GM23248 (cell line): ENCODE results near the gene TIAM2. TPM values are rescaled to one million over a fixed set of nuclear protein-coding genes. Genes with fewer than 3 reads are reported as not detected.

Source experiments
- DNase-seq: peaks from one replicate; pipeline ENCODE4 v3.0.0-alpha.2; 2015
- H2AFZ ChIP-seq: fragments of 200-600 bp; sonication (generic); 2 replicates; pipeline ENCODE4 v1.6.1; 2016; ENCODE audit warnings: antibody characterized with exemption
- H3F3A ChIP-seq: fragments of 200-600 bp; sonication (generic); 2 replicates; pipeline ENCODE4 v1.6.1; 2016; ENCODE audit warnings: mild to moderate bottlenecking, antibody characterized with exemption, mixed run types; ENCODE audit not compliant: insufficient read depth
- H3K27ac ChIP-seq: fragments of 200-600 bp; sonication (generic); 2 replicates; pipeline ENCODE4 v1.5.1; 2016; ENCODE audit warnings: mild to moderate bottlenecking
- H3K27me3 ChIP-seq: fragments of 200-600 bp; sonication (generic); replicated peaks from 2 replicates; pipeline ENCODE4 v1.6.1; 2016; ENCODE audit warnings: mild to moderate bottlenecking; ENCODE audit not compliant: insufficient read depth
- H3K36me3 ChIP-seq: fragments of 200-600 bp; sonication (generic); 2 replicates; pipeline ENCODE4 v1.6.1; 2016; ENCODE audit warnings: low read depth, mild to moderate bottlenecking
- H3K4me1 ChIP-seq: fragments of 200-600 bp; sonication (generic); 2 replicates; pipeline ENCODE4 v1.6.1; 2016; ENCODE audit warnings: mild to moderate bottlenecking; ENCODE audit not compliant: insufficient read depth
- H3K4me2 ChIP-seq: fragments of 200-600 bp; sonication (generic); one replicate; pipeline ENCODE4 v1.6.1; 2016; ENCODE audit warnings: mild to moderate bottlenecking; ENCODE audit not compliant: unreplicated experiment
- H3K4me3 ChIP-seq: fragments of 200-600 bp; sonication (generic); 2 replicates; pipeline ENCODE4 v1.5.1; 2016; ENCODE audit warnings: mild to moderate bottlenecking
- H3K79me2 ChIP-seq: fragments of 200-600 bp; sonication (generic); 2 replicates; pipeline ENCODE4 v1.6.1; 2016; ENCODE audit warnings: mild to moderate bottlenecking; ENCODE audit not compliant: insufficient read depth
- H3K9ac ChIP-seq: fragments of 200-600 bp; sonication (generic); 2 replicates; pipeline ENCODE4 v1.6.1; 2016; ENCODE audit warnings: mild to moderate bottlenecking
- H3K9me2 ChIP-seq: fragments of 200-600 bp; sonication (generic); 2 replicates; pipeline ENCODE4 v1.6.1; 2016; ENCODE audit warnings: mixed run types, mild to moderate bottlenecking, moderate library complexity; ENCODE audit not compliant: insufficient read depth
- H3K9me3 ChIP-seq: fragments of 200-600 bp; sonication (generic); one replicate; pipeline ENCODE4 v1.6.1; 2017; ENCODE audit warnings: low read depth
- H4K20me1 ChIP-seq: fragments of 200-600 bp; sonication (generic); 2 replicates; pipeline ENCODE4 v1.6.0; 2016; ENCODE audit not compliant: insufficient read depth
- EZH2 ChIP-seq: fragments of 200-600 bp; sonication (generic); IDR thresholded peaks from 2 replicates; pipeline ENCODE4 v1.6.1; 2018; ENCODE audit warnings: antibody characterized with exemption, mild to moderate bottlenecking; ENCODE audit not compliant: insufficient read depth, poor library complexity, severe bottlenecking
- EZH2phosphoT487 ChIP-seq: fragments of 200-600 bp; sonication (generic); IDR thresholded peaks from 2 replicates; pipeline ENCODE4 v1.6.1; 2018; ENCODE audit warnings: antibody characterized with exemption, moderate library complexity, mild to moderate bottlenecking, low read depth; ENCODE audit not compliant: insufficient read depth
- WGBS, 2 experiments: methylation state at CpG; one replicate each; pipeline ENCODE4 v1.1.6; 2015 to 2017; ENCODE audit warnings: low lambda C conversion rate in 2 of 2, low coverage in 1 of 2; ENCODE audit errors: missing lambda C conversion rate in 2 of 2; 5-methylcytosine and 5-hydroxymethylcytosine counted together
- in situ Hi-C: fragments of 300-500 bp; cut with MboI; formaldehyde crosslinking; loops from 2 replicates; pipeline ENCODE4 v1.15.0; 2020
- polyA plus RNA-seq: library from polyadenylated mRNA; unstranded; fragments of >200 nt; fragmentation: Nextera tagmentation; extraction: Ambion mirVana; gene quantifications from 2 replicates; pipeline ENCODE4 v1.2.1, GENCODE V29; 2016
- total RNA-seq: library from RNA; depleted of rRNA; stranded (reverse); fragments of >200 nt; shearing (Covaris generic); gene quantifications from 2 replicates; pipeline ENCODE4 v1.2.3, GENCODE V29; 2014

The TIAM2 gene
- total and polyA plus RNA-seq, 2 experiments from 2014 or later, result 2.4 to 2.6 TPM

- Histone ChIP-seq H3K4me2 (peak overlapping the region; percentile 33), H3K36me3 (no peaks in the 10 kb centered on the region), H3K4me3 (no peak overlapping the region), H3K9me3 (no peaks in the 10 kb centered on the region), H3K9ac (peak overlapping the region; percentile 50), H3K79me2 (no peaks in the 10 kb centered on the region), H2AFZ (peak overlapping the region; percentile 36; the same call in 1 of the 2 replicates), H4K20me1 (no peaks in the 10 kb centered on the region), H3K9me2 (no peaks in the 10 kb centered on the region), H3K27ac (peak overlapping the region; percentile 66), H3K4me1 (peaks cover 12% of the 10 kb centered on the region; the same call in 1 of the 2 replicates), H3K27me3 (no peaks in the 10 kb centered on the region), H3F3A (no peaks in the 10 kb centered on the region)
- 45 to 56% methylated on average over 7 of the region's 7 CpGs for WGBS, 2 experiments
- TF ChIP-seq EZH2phosphoT487, result no peak
- TF ChIP-seq EZH2, result no peak
- DNase-seq, result peak; percentile 64
- in situ Hi-C loops, result no loop called here
These were observed 82.2 kb downstream of the TIAM2 start for GRCh38 chr6:155077331-155077730.

DNA sequence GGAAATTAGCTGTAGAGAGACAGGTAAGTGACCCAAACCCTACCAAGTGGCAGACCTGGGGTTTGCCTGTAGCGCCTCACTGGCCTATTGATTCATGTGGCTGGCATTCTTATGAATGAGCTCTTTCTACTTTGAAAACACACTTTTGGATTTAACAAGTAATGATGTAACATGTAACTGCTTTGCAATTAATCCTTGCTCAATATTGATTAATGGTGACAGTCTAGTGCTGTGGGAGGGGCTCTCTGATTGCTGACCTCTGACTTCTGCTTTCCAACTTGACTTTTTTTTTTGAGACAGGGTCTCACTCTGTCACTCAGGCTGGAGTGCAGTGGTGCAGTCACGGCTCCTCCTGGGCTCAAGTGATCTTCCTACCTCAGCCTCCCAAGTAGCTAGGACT, 82.7 kb downstream of the TIAM2 start:
- Histone ChIP-seq H3K27ac (peak overlapping the region; percentile 66), H3K4me1 (peaks cover 12% of the 10 kb centered on the region; the same call in 1 of the 2 replicates), H3K9ac (peak overlapping the region; percentile 50), H2AFZ (peak overlapping the region; percentile 36; the same call in 1 of the 2 replicates), H3K36me3 (no peaks in the 10 kb centered on the region), H3K9me3 (no peaks in the 10 kb centered on the region), H3K4me3 (no peak overlapping the region), H3F3A (no peaks in the 10 kb centered on the region), H3K4me2 (peak overlapping the region; percentile 33), H3K79me2 (no peaks in the 10 kb centered on the region), H4K20me1 (no peaks in the 10 kb centered on the region), H3K27me3 (no peaks in the 10 kb centered on the region), H3K9me2 (no peaks in the 10 kb centered on the region)
- 70 to 73% methylated on average over 2 of the region's 2 CpGs for WGBS, 2 experiments
- in situ Hi-C loops, result no loop called here
- no peak for TF ChIP-seq EZH2phosphoT487
- no peak for TF ChIP-seq EZH2
- DNase-seq, result peak; percentile 28

- no peak for TF ChIP-seq EZH2
- TF ChIP-seq EZH2phosphoT487, result no peak
These were observed 83.2 kb downstream of the TIAM2 start for GRCh38 chr6:155078331-155078745.

GRCh38 chr6:155079985-155080452, 84.9 kb downstream of the TIAM2 start:
- Histone ChIP-seq H3K4me2 (no peak overlapping the region), H3K79me2 (no peaks in the 10 kb centered on the region), H2AFZ (no peak overlapping the region), H3K36me3 (no peaks in the 10 kb centered on the region), H3K27ac (no peak overlapping the region), H3K9ac (no peak overlapping the region), H4K20me1 (no peaks in the 10 kb centered on the region), H3F3A (no peaks in the 10 kb centered on the region), H3K27me3 (no peaks in the 10 kb centered on the region), H3K9me3 (no peaks in the 10 kb centered on the region), H3K4me3 (no peak overlapping the region), H3K9me2 (no peaks in the 10 kb centered on the region), H3K4me1 (peaks cover 20% of the 10 kb centered on the region)
- no peak for TF ChIP-seq EZH2
- no peak for TF ChIP-seq EZH2phosphoT487
- DNase-seq, result no peak
- WGBS, 2 experiments, result 73 to 77% methylated on average over 7 of the region's 7 CpGs
- in situ Hi-C loops, result no loop called here

More at GRCh38 chr6:155078331-155078745, 83.2 kb downstream of the TIAM2 start:
- H4K20me1 ChIP-seq, result no peaks in the 10 kb centered on the region
- no peaks in the 10 kb centered on the region for H3K27me3 ChIP-seq
- H3F3A ChIP-seq, result no peaks in the 10 kb centered on the region
- H3K9me3 ChIP-seq, result no peaks in the 10 kb centered on the region
- 79 to 83% methylated on average over 8 of the region's 8 CpGs for WGBS, 2 experiments
- DNase-seq, result no peak
- in situ Hi-C loops, result no loop called here
- H2AFZ ChIP-seq, result no peak overlapping the region
- H3K79me2 ChIP-seq, result no peaks in the 10 kb centered on the region
- H3K9ac ChIP-seq, result no peak overlapping the region
- no peaks in the 10 kb centered on the region for H3K9me2 ChIP-seq
- H3K36me3 ChIP-seq, result no peaks in the 10 kb centered on the region
- no peak overlapping the region for H3K27ac ChIP-seq
- H3K4me2 ChIP-seq, result no peak overlapping the region
- H3K4me3 ChIP-seq, result no peak overlapping the region
- peaks cover 12% of the 10 kb centered on the region; the same call in 1 of the 2 replicates for H3K4me1 ChIP-seq
